SH-SY5Y (cell line): ENCODE data around the gene OR4N2.

Experiments
- GATA2 ChIP-seq: IDR thresholded peaks from 2 replicates; pipeline ENCODE4 v1.6.1; 2011; ENCODE audit warnings: mild to moderate bottlenecking, low read depth, low read length
- GATA3 ChIP-seq: IDR thresholded peaks from 2 replicates; pipeline ENCODE4 v1.6.1; 2011; ENCODE audit warnings: low read depth, mild to moderate bottlenecking, low read length, moderate library complexity

- TF ChIP-seq GATA2 (no peak), GATA3 (no peak)
These were observed 20.2 kb downstream of the OR4N2 start for GRCh38 chr14:19823765-19824164.
